HG03565 (cell line): ENCODE data around the gene ATP8B1.
"Not testable (repeated sequence)": the region's sequence is repeated elsewhere in the genome, so short reads cannot be mapped to it uniquely, and the experiment has no call there.

Experiments used
- ATAC-seq: cut with Tn5 transposase; IDR thresholded peaks from one replicate; pipeline ENCODE4 v1.9.1; 2021; ENCODE audit warnings: mild to moderate bottlenecking, moderate library complexity; ENCODE audit not compliant: unreplicated experiment

ATP8B1 gene

GRCh38 chr18:57803103-57803969, at the start of gene ATP8B1:
Gene ATP8B1 (minus strand): TSS chr18:57803315. CDS start chr18:57731807, 71,508 bp downstream.
- ATAC-seq, result no peak

DNA sequence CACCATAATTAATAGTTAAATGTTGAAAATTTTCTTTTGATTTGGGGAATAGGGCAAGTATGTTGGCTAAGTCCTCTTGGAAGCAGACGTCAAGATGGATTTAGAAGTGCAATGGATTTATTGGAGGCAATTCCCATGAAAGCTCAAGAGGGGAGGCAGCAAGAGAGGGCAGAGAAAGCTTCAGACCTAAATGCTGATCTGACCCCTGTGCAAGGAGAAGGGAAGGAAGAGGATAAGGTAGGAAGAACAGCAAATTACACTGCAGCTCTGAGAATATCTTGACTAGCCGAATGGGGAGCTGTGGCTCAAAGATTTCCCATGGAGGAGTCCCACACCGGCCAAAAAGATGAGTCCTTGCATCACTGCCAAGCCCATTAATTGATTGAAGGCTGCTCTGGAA, 46.9 kb upstream of the ATP8B1 start:
- no peak for ATAC-seq

GRCh38 chr18:57848374-57848773, 45.3 kb upstream of the ATP8B1 start:
- not testable (repeated sequence) for ATAC-seq

DNA sequence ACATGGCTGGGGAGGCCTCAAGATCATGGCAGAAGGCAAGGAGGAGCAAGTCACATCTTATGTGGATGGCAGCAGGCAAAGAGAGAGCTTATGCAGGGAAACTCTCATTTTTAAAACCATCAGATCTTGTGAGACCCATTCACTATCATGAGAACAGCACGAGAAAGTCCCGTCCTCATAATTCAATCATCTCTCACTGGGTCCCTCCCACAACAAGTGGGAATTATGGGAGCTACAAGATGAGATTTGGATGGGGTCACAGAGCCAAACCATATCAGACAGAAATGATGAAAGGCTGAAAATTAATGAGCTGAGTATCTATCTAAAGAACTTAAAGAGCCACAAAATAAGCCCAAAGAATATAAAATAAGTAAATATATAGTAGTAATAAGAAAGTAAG, 44.3 kb upstream of the ATP8B1 start:
- ATAC-seq, result not testable (repeated sequence)

- no peak for ATAC-seq
Observed at GRCh38 chr18:57846258-57846657, 43.1 kb upstream of the ATP8B1 start.

DNA sequence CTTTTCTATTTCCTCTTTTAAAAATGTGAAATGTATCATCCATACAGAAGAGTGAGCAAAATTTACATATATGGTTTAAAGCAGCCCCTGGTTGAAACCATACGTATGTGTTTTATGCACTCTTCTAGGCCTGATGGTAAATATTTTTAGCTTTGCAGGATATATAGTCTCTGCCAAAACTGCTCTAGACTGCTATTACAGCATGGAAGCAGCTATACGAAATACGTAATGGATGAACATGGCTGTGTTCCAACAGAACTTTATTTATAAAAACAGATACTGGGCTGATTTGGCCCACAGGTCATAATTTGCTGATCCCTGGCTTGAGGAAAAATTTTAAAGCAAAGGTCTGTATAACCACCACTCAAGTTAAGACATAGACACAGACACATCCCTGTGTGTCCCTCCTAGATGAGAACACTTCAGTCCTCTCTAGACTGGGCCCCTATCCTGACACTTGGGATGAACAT, 42.5 kb upstream of the ATP8B1 start:
- ATAC-seq, result no peak

GRCh38 chr18:57844319-57844718, 41.2 kb upstream of the ATP8B1 start:
- no peak for ATAC-seq

DNA sequence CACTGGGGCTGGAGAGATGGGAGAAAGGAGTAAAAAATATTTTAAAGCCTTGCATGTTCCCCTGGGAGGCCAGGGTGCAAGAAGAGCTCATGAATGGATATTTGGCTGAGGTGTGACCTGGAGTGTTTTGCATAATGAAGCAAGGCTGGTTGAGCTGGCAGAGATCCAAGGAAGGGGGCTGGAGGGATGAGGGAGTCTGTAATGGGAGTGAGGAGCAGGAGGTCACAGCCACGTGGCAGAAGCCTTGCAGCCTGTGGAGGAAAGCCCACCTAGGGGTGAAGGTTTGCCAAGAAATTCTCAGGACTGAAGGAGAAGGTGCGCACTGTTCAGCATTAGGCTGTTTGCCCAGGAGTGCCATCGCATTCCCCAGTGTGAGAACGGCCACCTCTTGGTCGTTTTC, 40.3 kb upstream of the ATP8B1 start:
- ATAC-seq, result no peak

DNA sequence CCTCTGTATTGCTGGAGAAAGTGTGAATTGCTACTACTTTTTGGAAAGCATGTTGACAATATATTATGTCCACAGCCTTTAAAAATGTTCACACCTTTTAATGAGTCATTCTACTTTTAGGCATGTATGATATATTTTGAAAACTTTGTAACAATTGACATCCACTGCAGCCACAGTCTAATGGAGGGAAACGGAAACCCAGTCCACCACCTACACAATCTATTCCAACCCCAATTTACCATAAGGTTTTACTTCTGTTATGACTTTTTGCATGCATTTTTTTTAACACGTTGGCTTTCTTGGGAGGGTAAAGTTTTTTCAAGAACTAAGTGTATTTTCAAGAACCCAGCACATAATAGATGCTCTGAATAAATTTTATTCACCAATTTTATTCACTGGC, 38.5 kb upstream of the ATP8B1 start:
- ATAC-seq, result peak; percentile 40

DNA sequence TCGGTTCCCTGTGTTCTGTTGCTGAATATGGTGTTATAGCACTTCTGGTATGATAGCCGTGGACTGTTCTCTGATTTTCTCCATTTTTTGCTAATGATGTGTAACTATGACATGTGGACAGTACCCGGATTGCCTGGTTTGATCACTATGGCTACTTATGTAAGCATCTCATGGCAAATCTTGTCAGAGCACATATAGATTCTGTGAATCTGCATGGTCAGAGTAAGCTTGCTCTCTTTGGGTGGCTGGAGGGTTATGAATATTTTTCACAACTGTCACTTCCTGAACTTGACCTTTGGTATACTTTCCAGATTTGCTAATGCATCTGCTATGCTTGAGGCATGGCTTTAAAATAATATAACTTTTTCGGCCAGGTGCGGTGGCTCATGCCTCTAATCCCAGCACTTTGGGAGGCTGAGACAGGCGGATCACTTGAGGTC, 36.8 kb upstream of the ATP8B1 start:
- ATAC-seq, result no peak

DNA sequence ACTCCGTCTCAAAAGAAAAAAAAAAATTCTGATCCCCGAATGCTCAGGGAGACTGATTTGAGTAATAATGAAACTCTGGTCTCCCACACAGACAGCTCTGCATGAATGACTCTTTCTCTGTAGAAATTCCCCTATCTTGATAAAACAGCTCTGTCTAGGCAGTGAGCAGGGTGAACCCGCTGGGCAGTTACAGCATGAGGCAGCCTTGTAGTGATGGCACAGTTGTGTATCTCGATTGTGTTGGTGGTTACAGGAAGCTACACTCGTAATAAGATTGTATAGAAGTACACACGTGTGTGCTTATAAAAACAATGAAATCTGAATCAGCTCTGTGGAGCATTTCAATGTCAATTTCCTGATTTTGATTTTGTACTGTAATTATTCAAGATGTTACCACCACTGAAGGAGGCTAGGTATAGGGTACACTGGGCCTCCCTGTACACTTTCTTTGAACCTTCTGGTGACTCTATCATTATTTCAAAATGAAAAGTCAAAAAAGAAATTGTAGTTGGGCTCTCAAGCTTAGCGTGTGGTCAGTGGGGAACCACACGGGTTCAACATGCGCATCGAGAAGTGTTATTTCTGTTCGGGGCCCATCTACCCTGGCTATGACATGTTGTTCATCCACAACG, 34.9 kb upstream of the ATP8B1 start:
- ATAC-seq, result peak; percentile 86

- ATAC-seq, result no peak
Observed at GRCh38 chr18:57836557-57836956, 33.4 kb upstream of the ATP8B1 start.

DNA sequence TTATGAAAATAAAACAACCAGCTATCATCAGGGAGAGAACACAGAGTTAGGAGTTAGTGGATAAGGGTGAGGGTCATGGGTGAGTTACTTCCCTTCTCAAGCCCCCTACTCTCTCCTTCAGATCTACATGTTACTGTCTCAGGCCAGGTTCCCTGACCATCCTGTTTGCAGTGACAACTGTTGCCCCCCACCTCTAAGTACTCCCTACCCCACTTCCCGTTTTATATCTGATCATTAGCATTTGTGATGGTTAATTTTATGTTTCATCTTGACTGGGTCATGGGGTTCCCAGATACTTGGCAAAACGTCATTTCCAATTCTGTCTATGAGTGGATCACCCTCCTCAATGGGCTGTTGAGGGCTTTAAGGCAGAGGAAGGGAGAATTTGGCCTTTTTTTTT, 32.8 kb upstream of the ATP8B1 start:
- no peak for ATAC-seq

DNA sequence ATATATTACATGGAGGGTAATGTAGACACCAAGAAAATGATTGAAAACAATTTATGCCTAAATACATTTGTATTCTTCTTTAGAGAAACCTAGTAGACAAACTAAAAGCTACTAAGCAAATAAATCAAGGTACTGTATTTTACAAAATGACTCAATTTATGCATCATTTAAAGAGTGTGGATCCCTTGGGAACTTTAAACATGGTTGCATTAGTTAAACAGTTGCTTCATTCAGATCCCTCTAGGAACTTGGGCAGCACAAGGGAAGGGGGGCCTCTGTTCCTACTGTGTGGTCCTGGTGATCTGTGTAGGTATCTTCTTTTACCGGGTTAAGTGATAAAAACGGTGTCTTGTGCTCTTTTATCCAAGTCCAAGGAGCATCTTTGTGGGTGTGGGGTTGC, 31.5 kb upstream of the ATP8B1 start:
- ATAC-seq, result no peak

DNA sequence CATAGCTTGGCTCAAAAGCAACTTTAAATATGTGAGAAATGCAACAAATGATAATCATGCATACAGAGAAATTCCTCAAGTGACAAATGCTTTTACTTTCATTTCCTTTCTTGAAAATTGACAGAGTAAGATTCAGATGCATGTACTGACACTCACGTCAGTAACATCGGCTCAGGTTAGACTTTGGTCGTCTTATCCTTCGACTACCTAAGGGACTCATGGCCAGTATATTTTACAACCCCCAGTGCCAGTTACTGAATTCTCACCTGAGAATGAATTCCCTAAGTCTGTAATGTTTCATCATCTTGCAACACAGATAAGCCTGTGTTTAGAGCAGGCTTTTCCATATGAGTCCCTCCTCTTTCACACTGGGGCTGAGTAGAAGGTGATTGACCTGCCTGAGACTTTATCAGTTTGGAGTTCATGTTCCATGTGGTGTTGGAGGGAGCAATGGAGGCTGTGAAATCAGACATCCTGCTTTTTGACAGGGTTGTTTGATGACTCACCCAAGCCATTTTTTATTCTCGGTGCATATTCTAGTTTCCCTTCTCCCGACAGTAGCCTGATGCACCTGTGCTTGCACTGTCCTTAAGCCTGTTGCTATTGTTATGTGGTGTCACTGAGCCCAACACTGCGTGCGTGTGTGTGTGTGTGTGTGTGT, 30.5 kb upstream of the ATP8B1 start:
- no peak for ATAC-seq

GRCh38 chr18:57832730-57833129, 29.6 kb upstream of the ATP8B1 start:
- no peak for ATAC-seq

- no peak for ATAC-seq
Observed at GRCh38 chr18:57831597-57832377, 28.7 kb upstream of the ATP8B1 start.

DNA sequence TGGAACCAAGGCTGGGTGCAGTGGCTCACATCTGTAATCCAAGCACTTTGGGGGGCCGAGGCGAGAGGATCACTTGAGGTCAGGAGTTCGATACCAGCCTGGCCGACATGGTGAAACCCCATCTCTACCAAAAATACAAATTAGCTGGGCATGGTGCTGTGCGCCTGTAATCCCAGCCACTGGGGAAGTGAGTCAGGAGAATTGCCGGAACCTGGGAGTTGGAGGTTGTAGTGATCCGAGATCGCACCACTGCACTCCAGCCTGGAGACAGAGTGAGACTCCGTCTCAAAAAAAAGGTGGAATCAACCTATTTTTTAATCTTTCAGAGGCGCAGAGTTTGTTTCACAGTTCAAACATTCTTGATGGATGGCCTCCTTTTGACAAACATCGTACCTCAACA, 24.5 kb upstream of the ATP8B1 start:
- ATAC-seq, result no peak

DNA sequence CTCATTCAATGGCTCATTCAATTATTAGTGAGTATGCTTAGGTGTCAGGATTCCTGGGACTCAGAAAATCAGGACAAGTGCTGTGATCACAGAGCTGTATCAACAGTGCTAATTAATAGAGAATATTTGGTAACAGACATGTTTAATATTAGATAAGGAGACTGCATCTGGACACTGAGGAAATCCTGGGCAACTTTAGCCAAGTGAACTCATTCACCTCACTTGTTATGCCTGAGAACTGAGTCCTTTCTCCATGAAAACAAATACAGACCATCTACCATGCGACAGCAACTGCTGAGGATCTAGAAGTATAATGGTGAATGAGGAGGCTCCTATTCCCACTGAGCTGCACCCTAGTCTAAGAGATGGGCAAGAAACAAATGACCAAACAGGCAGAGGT, 23.1 kb upstream of the ATP8B1 start:
- no peak for ATAC-seq

GRCh38 chr18:57820583-57820982, 17.5 kb upstream of the ATP8B1 start:
- not testable (repeated sequence) for ATAC-seq
